NCI-H1694 treated with DMSO at 0.1 percent for 48 hours (cell line): ENCODE measurements around the gene ADAMTS14.

ENCODE experiments used
- DNase-seq: peaks from one replicate; lab custom pipeline; 2025; lab: John Stamatoyannopoulos, UW

The ADAMTS14 gene

DNA sequence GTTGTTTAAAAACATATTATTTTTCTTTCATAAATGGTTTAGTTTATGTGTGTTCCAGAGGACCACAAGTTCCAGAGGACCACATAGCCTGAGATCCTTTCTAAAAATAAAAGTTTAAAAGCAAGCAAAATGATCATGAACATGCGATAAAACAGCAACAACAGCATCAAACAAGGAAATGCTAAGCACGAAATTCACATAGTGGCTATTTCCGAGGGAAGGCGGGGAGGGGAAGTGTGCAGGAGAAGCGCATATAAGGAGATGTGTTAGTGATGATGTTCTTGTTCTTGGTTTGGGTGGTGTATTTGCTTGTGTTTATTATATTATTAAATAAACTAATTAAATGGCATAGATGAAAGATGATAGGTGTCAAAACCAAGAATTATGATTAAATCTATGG, 111.7 kb downstream of the ADAMTS14 start:
- DNase-seq, result no peak

DNA sequence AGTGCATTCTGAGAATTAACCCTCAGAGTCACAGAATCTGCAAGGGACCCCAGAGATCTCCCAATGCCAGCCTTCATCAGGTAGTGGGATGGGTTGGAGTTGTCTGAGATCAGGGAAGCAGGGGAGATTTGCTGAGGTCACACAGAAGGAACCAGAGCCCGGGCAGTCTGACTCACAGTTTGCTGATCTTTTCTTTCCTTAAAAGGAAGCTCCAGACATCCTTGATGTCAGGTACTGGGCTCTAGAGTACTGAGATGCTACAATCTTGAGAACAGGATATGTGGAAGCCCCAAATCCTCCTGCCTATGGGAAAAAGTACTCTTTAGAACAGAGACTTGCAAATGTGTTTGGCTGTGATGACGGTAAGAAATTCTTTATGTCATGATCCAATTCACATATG, 112.2 kb downstream of the ADAMTS14 start:
- DNase-seq, result no peak

DNA sequence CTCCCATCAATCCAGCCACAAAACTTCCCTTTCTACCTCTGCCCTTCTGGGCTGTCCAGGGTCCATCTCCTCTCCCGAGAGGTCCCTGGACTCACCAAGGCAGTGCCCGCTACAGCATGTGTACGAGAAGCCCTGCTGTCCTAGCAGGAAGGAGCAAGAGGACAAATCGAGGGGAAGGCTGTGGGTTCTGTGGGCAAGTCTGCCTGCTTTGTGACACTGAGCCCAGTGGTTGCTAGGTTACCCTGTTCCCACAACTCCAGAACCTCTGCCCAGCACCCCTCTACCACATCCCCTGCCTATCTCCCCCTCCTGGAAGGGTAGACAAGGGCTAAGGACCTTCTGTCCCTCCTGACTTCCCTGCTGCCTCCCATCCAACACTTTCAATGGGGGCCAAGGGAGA, 112.9 kb downstream of the ADAMTS14 start, which contains the start of gene TBATA:
TBATA (minus strand) TSS at position 188 of the 400 bp plus-strand sequence. CDS start 1,998 bp downstream, outside the sequence.
- DNase-seq, result no peak

DNA sequence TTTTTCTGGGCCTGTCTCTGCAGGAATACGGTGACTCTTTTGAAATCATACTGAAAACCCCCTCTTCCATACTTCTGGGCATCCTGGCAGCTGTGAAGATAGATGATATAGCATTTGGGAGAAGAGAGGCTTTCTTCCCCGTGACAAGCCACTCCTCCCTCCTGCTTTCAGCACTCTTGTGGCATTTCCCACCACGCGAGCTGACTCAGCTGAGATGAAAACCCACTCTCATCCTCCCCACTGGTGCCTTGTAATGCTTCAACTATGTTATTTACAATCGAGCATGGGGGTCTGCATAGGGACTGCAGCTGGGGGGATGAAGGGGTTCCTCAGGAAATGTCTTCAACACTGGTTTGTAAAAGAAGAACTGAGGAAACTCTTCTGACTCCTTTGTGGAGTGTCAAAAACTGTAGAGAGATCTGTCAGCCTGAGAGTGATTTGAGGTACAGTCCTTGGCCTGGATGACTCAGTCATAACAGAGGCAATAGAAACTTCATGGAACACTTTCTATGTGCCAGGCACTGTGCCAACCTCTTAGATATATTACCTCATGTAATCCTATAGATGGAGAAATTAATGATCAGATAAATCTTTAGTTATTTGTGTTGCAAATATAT, 114.6 kb downstream of the ADAMTS14 start:
- no peak for DNase-seq

DNA sequence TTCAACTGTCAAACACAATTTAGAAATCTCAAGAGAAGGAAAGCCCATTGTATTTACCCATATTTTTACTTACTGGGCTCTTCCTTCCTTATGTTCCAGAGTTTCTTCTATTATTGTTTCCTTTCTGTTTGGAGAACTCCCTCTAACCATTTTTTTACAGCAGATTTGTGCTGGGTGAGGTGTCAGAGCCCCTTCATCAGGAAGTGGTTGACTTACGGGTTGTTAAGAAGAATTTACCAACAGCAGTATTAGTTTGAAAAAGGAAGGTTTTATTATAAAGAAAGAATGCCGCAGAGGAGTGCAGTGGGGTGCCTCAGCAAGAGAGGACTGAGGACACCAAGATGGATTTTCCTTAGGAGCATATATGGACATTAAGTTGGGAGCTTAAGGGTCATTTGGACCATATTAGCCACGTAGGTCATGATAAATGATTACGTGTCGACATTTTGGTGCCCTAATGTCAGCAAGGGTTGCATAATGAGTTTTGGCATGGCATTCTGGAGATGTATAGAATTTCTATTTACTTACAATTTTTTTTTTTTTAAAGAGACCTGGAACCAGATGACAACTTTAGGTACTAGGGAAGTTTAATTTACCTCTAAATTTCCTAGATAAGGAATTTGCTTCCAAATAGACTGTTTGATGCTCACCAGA, 119.2 kb downstream of the ADAMTS14 start:
- DNase-seq, result no peak

DNA sequence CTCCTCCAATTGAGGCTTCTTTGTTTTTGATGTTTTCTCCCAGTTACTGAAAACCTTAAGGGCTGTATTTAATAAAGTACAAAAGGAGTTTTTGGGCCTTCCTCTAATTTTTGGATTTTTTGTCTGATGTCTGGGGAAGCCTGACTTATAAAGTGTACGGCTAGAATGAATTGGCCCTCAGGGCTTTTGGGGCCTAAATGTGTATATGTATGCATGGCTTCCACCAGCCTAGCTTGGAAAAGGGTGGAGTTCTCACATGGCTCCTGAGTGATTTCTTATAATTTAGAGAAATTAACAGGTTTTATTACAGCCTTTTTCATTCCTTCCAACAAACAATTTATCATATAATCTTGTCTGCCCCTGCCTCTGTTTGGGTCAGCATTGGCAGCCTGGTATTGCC, 123.3 kb downstream of the ADAMTS14 start:
- no peak for DNase-seq

DNA sequence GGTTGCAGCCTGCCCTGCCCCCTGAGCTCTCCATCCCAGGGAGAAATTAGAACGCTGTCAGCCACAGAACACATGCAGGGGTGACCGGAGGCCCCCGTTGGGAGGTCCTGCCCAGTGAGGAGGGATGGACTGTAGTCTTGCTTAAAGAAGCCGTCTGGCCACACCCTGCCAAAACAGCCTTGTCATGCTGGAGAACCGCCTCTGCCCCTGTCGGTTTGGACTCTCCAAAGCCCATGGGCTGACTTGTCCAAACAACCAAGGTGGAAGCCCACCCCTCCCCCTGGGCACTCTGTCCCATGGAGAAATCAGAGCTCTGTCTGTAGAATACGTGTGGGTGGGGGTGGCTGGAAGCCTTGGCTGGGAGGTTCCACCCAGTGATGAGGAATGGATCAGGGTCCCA, 125.5 kb downstream of the ADAMTS14 start:
- DNase-seq, result no peak

DNA sequence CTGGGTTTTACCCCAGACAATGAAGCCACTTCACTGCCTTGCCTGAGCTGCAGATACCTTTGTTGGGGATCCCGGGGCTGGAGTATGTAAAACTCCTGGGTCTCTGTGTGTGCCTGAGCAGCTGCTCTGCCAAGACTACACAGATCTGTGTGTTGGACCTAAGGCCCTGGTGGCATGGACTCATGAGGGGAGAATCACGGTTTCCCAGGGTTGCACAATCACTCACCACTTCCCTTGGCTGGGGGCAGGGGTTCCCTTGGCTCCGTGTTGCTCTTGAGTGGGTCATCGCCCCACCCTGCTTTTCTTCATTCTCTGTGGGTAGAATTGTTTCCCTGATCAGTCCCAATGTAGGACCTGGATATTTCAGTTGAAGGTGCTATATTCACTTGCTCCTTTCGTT, 126.8 kb downstream of the ADAMTS14 start:
- no peak for DNase-seq

DNA sequence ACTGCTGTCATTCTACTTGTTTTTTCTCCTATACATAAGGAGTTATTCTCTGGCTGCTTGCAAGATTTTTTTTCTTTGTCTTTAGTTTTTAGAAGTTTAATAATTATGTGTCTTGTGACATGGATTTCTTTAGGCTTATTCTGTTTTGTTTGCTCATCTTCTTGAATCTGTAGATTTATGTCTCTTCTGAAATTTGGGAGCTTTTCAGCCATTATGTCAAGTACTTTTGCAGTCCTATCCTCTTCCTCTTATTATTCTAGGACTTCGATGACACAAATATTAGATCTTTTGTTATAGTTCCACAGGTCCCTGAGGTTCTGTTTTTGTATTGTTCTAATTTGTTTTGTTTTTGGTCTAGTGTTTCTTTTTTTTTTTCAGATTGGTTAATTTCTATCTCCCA, 129.5 kb downstream of the ADAMTS14 start:
- no peak for DNase-seq

DNA sequence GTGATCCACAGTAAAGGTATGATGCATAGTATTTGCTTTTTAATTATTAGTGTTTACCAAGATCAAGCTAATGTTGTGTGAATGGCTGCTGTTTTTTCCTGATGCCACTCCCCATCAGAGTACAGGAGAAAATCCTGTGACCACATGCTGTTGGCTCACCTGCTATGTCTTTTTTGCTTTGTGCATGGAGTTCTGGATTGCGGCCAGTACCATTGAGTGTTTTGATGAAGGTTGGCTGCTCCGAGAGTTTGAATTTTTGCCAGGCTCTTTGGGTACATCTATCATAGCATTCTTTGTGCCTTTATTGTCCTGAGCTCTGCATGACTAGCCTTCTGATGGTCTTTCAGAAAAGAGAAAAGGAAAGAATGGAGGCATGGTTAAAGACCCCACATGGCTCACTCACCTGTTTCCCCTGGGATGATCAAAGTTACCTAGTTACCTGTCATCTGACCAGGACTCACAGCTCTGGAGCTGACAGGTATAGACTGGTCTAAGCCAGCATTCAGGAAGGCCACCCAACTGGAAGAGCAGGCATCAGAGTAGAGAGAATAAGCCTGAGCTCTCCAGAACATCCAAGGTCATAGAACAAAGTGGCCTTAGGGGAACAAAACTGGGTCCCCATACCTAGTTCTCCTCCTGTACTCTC, 131.6 kb downstream of the ADAMTS14 start:
- DNase-seq, result no peak

DNA sequence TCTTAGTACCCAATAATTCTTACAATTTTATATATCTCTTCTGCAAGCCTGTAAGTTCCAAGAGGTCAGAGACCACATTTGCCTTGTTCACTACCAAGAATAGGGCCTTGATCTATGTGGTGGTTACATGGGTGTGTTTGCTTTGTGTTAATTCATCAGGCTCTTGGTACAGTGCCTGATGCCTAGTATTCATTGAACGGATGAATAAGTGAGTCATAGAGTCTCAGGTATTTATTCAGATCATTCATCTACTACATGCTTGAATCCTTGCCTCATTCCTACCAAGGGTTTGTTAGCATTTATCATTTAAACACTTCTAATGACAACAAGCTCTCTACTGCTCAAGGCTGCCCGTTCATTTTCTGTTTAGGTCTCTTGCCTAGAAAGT, 132.1 kb downstream of the ADAMTS14 start:
- no peak for DNase-seq

DNA sequence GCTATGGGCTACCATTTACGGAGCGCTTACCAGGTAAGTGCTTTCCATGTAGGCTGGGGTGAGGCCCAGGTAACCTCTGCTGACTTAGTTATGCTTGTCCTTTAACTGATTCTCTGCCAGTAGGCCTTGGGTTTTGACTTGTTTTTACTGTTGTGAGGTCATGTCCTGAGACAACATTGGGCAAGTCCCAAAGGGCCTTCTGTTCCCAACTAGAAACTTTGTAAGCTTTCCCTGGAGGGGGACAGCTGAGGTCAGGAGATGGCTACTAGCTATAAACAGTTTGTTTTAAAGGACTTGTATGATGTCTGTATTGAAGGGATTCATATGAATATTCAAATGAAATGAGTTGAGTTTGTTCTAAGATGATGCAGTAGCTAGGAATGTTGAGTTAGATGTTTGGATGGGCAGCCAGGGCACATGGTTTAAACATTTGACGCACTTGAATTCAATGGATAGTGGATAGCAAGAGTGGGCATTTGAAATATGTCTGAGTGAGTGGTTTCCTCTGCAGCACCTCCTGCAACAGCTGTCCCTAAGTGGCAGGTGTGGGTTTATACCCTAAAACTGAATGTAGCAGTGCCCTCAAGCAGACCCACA, 133.4 kb downstream of the ADAMTS14 start:
- DNase-seq, result no peak

DNA sequence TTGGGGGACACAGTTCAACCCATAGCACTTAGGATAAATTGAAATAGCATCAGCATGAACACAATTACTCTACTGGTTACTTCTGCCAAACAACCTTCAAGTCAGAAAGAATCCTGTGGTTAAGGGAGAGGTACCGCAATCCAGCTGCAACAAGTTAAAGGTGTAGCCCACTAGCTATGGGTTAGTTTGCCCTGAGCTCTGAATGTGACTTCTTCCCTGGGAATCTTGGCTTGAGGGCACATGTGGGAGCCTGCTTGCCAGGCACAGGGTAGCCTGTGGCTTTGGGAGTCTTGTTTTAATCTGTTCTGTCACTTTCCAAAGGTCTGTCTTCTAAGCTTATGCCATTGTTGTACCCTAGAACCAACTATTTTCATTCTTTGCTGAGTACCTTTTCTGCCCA, 134.5 kb downstream of the ADAMTS14 start:
- no peak for DNase-seq

DNA sequence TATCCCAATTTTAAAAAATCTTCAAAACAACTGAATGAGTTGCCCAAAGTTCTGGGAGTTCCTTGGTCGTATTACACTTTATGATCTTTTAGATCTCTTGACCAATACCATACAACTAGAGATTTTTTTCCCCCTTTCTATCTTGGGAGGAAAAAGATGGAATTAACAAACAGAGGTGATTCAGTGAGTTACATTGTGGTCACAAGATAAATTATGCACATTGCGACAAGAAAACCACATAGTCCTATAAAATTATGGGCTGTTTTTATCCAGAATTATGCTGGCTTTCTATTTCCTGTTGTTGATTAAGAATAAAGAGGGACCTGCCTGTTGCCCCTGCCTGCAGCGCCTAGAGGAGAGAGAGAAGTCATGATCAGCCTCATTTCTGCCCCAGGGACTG, 135.2 kb downstream of the ADAMTS14 start:
- DNase-seq, result no peak

DNA sequence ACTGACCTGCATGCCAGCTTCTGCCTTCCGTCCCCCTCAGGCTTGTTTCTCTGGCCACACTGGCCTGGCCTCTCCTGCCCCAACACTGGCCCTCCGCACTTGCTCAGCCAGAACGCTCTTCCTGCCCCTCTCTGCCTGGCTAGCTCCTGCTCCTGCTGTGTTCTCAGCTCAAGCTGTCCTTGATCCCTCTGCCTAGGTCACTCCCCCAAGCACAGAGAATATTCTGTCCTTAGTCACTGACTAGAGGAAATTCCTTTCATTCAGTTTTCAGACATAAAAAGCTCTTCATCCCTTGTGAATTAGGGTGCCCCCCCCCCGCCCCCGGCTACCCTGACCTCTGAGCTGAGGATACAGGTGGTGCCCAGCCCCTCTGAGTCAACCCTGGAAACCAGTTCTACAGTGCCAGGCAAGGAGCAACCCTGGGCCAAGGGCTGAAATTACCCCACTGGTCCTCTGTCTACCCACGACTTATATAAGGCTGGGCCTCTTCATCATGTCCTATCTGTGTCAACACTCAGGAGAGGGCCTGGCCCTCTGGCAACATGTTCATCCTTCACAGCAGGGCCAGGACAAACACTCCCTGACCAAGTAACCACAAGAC, 136.8 kb downstream of the ADAMTS14 start:
- DNase-seq, result no peak

DNA sequence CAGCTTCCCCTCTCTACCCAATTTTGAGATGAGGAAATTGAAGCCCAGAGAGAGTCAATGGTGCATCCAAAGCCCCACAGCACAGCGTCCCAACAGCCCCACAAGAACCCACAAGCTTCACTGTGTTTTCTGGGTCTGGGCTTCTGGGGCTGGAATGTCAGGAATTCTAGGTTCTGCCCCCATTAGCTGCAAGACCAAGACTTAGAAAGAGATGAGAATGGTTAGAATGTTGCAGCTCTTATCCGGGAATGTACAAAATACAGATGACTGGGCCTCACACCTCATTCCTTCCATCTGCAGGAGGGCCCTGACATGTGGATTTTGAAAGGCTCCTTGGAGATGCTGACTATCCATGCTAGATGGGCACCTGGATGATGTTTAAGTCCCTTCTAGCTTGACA, 137.4 kb downstream of the ADAMTS14 start:
- no peak for DNase-seq

DNA sequence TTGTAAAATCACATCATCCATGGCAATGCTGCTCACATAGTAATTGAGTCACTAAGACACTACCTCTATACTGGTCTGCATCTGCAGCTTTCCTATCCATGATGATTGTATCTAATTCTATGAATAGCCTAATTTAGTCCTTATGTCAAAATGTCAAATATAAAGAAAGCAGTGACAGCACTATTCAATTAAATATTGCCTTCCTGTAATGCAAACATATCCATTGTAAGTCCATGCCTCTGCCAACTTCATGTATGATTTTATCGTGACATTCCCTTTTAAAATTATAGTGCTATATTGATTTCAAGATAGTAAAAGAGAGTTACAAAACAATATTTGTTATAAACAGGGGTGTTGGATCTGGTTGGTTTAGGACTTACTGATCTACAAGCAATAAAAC, 138.7 kb downstream of the ADAMTS14 start:
- DNase-seq, result no peak

DNA sequence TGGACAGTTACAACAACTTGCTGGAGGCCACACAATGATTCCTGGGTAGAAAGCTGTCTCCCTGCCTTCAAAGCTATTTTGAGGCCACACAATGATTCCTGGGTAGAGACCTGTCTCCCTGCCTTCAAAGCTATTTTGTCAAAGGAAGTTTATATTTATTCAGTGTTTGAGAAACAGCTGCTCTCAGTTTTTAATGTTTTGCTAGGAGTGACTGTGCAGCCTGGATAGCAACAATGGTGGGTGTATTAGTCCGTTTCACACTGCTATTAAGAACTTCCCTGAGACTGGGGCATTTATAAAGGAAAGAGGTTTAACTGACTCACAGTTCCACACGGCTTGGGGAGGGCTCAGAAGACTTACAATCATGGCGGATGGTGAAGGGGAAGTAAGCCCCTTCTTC, 139.6 kb downstream of the ADAMTS14 start:
- DNase-seq, result no peak
